Bronchial epithelial cell (primary cell): ENCODE measurements around the gene HSD17B8. TPM values are rescaled to one million over a fixed set of nuclear protein-coding genes. Genes with fewer than 3 reads are reported as not detected.

ENCODE experiments used
- DNase-seq: peaks from one replicate; pipeline ENCODE4 v3.0.0-alpha.2; 2010; ENCODE audit warnings: low read depth
- FAIRE-seq: peaks from 2 replicates; lab custom pipeline; 2011; peaks lifted over from hg19 to GRCh38; lab: Jason Lieb, UNC
- H3K27me3 ChIP-seq: 2 replicates; pipeline ENCODE4 v1.5.1; 2011; ENCODE audit warnings: low read length; ENCODE audit not compliant: control insufficient read depth, insufficient read depth
- H3K36me3 ChIP-seq: 2 replicates; pipeline ENCODE4 v1.5.1; 2011; ENCODE audit warnings: low read length; ENCODE audit not compliant: control insufficient read depth, insufficient read depth
- H3K4me3 ChIP-seq: 2 replicates; pipeline ENCODE4 v1.5.1; 2011; ENCODE audit warnings: mild to moderate bottlenecking, low read depth, low read length, control low read depth
- total RNA-seq: library from RNA; depleted of rRNA; stranded (reverse); fragments of >200 nt; gene quantifications from 2 replicates; pipeline ENCODE4 v1.2.1, GENCODE V29; 2014
- TF ChIP-seq, protein P1 (sequence below): IDR thresholded peaks from 2 replicates; pipeline ENCODE4 v1.5.1; 2011; ENCODE audit warnings: mild to moderate bottlenecking, moderate library complexity, low read length, control low read depth, inconsistent platforms; ENCODE audit not compliant: insufficient read depth, severe bottlenecking

The HSD17B8 gene
- total RNA-seq, 1 donor from 2014 or later: 59.8 TPM

DNA sequence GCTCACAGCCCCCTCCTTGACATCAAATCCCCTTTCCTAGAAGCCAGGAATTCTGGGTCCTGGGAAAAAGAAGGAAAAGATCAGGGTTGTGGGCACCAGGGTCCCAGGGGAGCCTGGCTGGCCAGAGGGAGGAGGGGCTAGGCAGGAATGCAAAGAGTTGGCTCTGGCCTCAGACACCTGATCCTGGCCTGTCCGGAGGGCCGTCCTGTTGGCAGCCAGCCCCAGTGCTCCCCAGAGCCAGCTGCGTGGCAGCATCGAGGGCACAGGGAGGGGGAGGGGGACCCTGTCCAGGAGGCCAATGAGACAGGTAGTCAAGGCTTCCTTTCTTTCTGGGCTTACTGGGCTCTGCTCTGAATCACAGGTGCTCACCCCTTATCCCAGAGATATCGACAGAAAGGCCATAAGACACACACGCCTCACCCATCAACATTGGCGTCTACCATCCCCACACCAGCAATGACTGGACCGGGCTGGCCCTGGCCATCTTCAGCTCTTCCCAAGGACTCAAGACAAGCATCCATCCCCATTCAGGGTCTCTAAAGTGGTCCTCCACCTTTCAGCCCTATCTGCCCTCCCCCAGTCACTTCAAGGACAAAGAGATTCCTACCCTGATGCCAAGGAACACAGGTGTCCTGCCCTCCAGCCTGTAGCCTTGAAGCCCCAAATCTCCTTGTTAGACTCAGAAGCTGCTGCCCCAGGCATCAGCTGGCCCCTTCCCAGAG, 12.9 kb upstream of the HSD17B8 start:
- Histone ChIP-seq H3K36me3 (peaks cover 12% of the 10 kb centered on the region), H3K27me3 (peaks cover 17% of the 10 kb centered on the region), H3K4me3 (no peak overlapping the region)
- TF ChIP-seq, protein P1, sequence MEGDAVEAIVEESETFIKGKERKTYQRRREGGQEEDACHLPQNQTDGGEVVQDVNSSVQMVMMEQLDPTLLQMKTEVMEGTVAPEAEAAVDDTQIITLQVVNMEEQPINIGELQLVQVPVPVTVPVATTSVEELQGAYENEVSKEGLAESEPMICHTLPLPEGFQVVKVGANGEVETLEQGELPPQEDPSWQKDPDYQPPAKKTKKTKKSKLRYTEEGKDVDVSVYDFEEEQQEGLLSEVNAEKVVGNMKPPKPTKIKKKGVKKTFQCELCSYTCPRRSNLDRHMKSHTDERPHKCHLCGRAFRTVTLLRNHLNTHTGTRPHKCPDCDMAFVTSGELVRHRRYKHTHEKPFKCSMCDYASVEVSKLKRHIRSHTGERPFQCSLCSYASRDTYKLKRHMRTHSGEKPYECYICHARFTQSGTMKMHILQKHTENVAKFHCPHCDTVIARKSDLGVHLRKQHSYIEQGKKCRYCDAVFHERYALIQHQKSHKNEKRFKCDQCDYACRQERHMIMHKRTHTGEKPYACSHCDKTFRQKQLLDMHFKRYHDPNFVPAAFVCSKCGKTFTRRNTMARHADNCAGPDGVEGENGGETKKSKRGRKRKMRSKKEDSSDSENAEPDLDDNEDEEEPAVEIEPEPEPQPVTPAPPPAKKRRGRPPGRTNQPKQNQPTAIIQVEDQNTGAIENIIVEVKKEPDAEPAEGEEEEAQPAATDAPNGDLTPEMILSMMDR: no peak
- DNase-seq (no peak), FAIRE-seq (no peak)

DNA sequence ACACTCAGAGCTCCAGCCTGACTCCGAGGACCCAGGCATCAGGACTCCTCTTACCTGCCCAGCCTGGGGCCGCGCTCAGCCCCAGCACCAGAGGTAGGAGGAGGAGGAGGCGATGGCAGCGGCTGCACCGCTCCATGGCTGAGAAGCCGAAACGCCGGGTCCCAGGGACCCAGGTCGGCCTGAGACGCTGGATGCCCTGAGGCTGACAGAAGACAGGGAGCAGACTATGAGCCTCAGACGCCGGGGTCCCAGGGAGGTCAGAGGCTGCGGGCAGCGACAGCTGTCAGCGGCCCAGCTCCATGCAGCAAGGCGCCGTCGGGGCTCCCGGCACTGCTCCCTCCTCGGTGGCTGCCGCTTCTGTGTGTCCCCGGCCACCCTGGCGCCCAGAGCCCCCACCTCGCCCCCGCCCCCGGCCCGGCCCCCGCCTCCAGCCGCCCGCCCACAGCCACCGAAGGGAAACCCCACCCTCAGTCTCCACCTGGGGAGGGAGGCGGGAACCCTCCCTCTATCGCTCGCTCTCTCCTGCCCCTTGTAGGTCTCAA, 12.3 kb upstream of the HSD17B8 start, which contains the start of gene COL11A2:
Gene COL11A2 (minus strand): TSS at position 363 of the 542 bp plus-strand sequence. CDS start 227 bp downstream, at position 136.
- Histone ChIP-seq H3K27me3 (peaks cover 17% of the 10 kb centered on the region), H3K36me3 (peaks cover 16% of the 10 kb centered on the region), H3K4me3 (peak within 1 kb of the TSS; percentile 27)
- no peak for DNase-seq
- TF ChIP-seq, protein P1: no peak
- no peak for FAIRE-seq

DNA sequence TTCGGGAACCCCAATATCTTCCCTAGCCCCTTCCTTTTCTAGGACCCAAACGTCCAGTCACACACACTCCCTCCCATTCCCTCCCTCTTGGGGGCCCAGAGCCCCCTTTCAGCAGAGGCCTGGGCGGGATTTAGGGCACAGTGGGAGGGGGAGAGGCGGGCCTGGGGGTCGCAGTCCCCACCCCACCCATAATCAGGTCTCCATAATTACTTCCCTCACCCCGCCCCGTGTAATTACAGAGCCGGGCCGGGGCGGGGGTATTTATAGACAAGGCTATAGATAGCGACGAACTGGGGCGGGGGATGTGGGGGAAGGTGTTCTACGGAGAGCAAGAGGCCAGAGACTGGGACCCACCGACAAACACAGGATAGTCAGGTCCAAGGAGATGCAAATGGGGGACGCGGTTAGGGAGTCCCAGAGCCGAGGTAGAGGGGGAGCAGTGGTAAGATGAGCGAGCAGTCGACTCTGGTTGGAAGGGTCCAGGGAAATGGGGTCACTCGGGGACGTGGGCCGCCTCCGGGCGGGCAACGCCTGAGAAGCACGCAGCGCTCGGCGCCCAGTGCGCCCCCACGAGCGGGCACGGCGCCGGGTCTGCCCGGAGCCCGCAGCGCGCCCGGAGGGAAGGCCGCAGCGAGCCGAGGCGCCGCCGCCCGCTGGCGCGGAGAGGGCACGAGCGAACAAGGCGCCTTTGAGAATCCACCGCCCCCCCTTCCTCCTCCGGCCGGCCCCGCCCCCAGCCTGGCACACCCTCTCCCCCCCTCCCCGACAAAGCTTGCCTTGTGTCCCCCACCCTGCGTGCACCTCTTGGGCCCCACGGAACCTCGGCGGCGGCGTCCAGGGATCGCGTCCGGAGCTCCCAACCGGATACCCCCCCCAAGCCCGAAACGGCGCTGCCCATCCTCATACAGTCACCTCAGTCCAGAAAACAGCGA, 11.5 kb upstream of the HSD17B8 start:
- FAIRE-seq: no peak
- no peak for DNase-seq
- TF ChIP-seq, protein P1: no peak
- Histone ChIP-seq H3K4me3 (peak overlapping the region; percentile 27), H3K36me3 (peaks cover 16% of the 10 kb centered on the region), H3K27me3 (peaks cover 17% of the 10 kb centered on the region)

DNA sequence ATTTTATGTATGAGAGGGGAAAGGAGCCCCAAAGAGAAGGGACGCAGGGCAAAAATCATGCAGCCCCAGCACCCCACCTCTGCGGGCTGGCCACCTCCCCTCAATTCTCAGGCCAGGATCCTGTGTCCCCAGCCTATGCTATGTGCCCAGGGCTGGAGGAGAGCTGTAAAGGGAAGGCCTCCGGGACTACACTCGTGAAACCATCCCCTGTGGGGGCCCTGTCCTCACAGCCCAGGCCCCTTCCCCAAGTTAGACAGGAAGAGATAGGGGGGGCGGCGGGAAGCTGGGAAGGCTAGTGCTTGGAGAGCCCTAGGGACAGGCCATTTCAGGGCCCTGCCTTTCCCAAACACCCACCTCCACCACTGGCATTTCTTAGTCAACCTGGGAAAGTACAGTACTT, 10.8 kb upstream of the HSD17B8 start:
- peaks cover 16% of the 10 kb centered on the region for H3K36me3 ChIP-seq
- TF ChIP-seq, protein P1: no peak
- FAIRE-seq (no peak), DNase-seq (no peak)
- H3K27me3 ChIP-seq: peaks cover 17% of the 10 kb centered on the region
- H3K4me3 ChIP-seq: no peak overlapping the region

DNA sequence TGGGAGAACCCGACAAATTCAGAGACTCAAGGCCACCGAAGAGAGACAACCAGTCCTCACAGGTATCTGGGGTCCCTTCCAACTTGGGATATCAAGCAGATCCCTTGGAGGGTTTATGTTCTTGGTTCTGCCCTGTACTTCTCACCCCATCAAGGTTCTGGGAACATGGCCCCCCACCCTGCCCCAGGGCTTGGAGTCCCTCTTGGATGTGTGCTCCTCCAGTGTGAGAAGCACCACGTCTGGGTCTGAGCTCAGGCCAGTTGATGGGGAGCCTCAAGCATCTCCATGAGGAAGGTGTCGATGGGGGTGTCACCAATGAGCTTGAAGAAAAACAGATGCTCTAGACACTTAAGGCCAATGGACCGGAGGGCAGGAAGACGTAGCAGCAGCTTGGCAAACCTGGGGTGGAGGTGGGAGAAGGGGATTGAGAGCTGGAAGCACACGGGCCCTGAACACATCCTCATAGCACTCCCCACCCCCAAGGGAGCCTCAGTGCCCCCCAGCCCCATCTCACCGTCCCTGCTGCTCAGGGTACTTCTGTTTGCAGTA, 9.9 kb upstream of the HSD17B8 start:
- TF ChIP-seq, protein P1: no peak

More for the DNA sequence above, 9.9 kb upstream of the HSD17B8 start:
- no peak overlapping the region for H3K4me3 ChIP-seq
- FAIRE-seq (no peak), DNase-seq (no peak)
- H3K36me3 ChIP-seq: peaks cover 16% of the 10 kb centered on the region
- peaks cover 15% of the 10 kb centered on the region for H3K27me3 ChIP-seq
